Lower leg skin (tissue), 4 donors: ENCODE measurements around the gene RAD51B. TPM values are rescaled to one million over a fixed set of nuclear protein-coding genes. Genes with fewer than 3 reads are reported as not detected.
"Not testable (repeated sequence)": the region's sequence is repeated elsewhere in the genome, so short reads cannot be mapped to it uniquely, and the experiment has no call there.

ENCODE experiments used
- DNase-seq, 2 donors: peaks; one replicate each; pipeline ENCODE4 v3.0.0-alpha.2; 2019; ENCODE audit warnings: low spot score in 2 of 2
- H3K4me3 ChIP-seq: fragments of 200-600 bp; sonication (generic); 2 replicates; pipeline ENCODE4 v1.5.1; 2017; ENCODE audit warnings: mild to moderate bottlenecking, low read depth; ENCODE audit not compliant: poor library complexity, severe bottlenecking
- CTCF ChIP-seq, 3 donors: fragments of 450-650 bp; IDR thresholded peaks; one replicate each; pipeline ENCODE4 v1.5.1; 2016; ENCODE audit warnings: antibody characterized with exemption in 3 of 3, mild to moderate bottlenecking in 3 of 3, moderate library complexity in 2 of 3
- POLR2A ChIP-seq, 2 donors: fragments of 450-650 bp; IDR thresholded peaks; one replicate each; pipeline ENCODE4 v1.6.1; 2016 to 2017; ENCODE audit warnings: antibody characterized with exemption in 2 of 2, mild to moderate bottlenecking in 1 of 2, moderate library complexity in 1 of 2
- WGBS, 2 donors: methylation state at CpG; one replicate each; pipeline ENCODE4 v1.1.5; 2018; 5-methylcytosine and 5-hydroxymethylcytosine counted together
- intact Hi-C: fragments of 100-400 bp; cut with DNase I; formaldehyde crosslinking; loops from one replicate; pipeline ENCODE4 v1.15.0; 2023; ENCODE audit warnings: low total_unique reads
- total RNA-seq, 4 donors: library from RNA; depleted of rRNA; stranded (reverse); fragments of >200 nt; gene quantifications; one replicate each; pipeline ENCODE4 v1.1.0, GENCODE V29; 2016

RAD51B gene
- total RNA-seq, 4 donors from 2014 or later, result 6.1 to 27.2 (median 13.6) TPM

GRCh38 chr14:68214431-68214830 lies 394.9 kb downstream of the RAD51B start:
- DNase-seq, result no peak
- intact Hi-C loops, result no loop called here
- no peak for TF ChIP-seq POLR2A (IDR thresholded peaks at IDR 0.05)
- TF ChIP-seq CTCF (IDR thresholded peaks at IDR 0.05), result no peak
- no peak overlapping the region for H3K4me3 ChIP-seq
- WGBS, 2 donors, result 37 to 55% methylated on average over 4 of the region's 4 CpGs

GRCh38 chr14:68215629-68216028 lies 396.1 kb downstream of the RAD51B start:
- no peak overlapping the region for H3K4me3 ChIP-seq
- intact Hi-C loops, result no loop called here
- no peak for TF ChIP-seq POLR2A (IDR thresholded peaks at IDR 0.05)
- TF ChIP-seq CTCF (IDR thresholded peaks at IDR 0.05), result no peak
- 44 to 54% methylated on average over 2 of the region's 2 CpGs for WGBS, 2 donors
- DNase-seq, result no peak

- intact Hi-C loops, result no loop called here
- WGBS, 2 donors, result 53 to 55% methylated on average over 3 of the region's 3 CpGs
- no peak overlapping the region for H3K4me3 ChIP-seq
- TF ChIP-seq CTCF (IDR thresholded peaks at IDR 0.05) (no peak), POLR2A (IDR thresholded peaks at IDR 0.05) (no peak)
- DNase-seq, result no peak
These were observed 396.5 kb downstream of the RAD51B start for GRCh38 chr14:68216079-68216478.

- intact Hi-C loops, result no loop called here
- DNase-seq, result no peak
- 95 to 97% methylated on average over 3 of the region's 3 CpGs for WGBS, 2 donors
- no peak overlapping the region for H3K4me3 ChIP-seq
- no peak for TF ChIP-seq POLR2A (IDR thresholded peaks at IDR 0.05)
- TF ChIP-seq CTCF (IDR thresholded peaks at IDR 0.05), result no peak
These were observed 397.4 kb downstream of the RAD51B start for GRCh38 chr14:68216957-68217356.

GRCh38 chr14:68217791-68218340 lies 398.3 kb downstream of the RAD51B start:
- H3K4me3 ChIP-seq, result no peak overlapping the region
- intact Hi-C loops, result no loop called here
- TF ChIP-seq CTCF (IDR thresholded peaks at IDR 0.05) (no peak), POLR2A (IDR thresholded peaks at IDR 0.05) (no peak)
- DNase-seq, result no peak

- H3K4me3 ChIP-seq, result no peak overlapping the region
- WGBS, 2 donors, result 93 to 95% methylated on average over 7 of the region's 7 CpGs
- no peak for TF ChIP-seq CTCF (IDR thresholded peaks at IDR 0.05)
- TF ChIP-seq POLR2A (IDR thresholded peaks at IDR 0.05), result no peak
- intact Hi-C loops, result no loop called here
- DNase-seq, result no peak
These were observed 399.8 kb downstream of the RAD51B start for GRCh38 chr14:68219407-68219806.

GRCh38 chr14:68221046-68221445 lies 401.5 kb downstream of the RAD51B start:
- H3K4me3 ChIP-seq, intact Hi-C loops, DNase-seq: not testable (repeated sequence)
- WGBS, 2 donors, result 95 to 98% methylated on average over 2 of the region's 2 CpGs
